Renal pelvis (tissue), 3 donors: Measurements from ENCODE around the gene ZNF717. TPM values are rescaled to one million over a fixed set of nuclear protein-coding genes. Genes with fewer than 3 reads are reported as not detected.

ENCODE experiments used
- polyA plus RNA-seq, 3 donors: library from polyadenylated mRNA; unstranded; fragments of 120-200 nt; gene quantifications; one replicate each; pipeline ENCODE4 v1.2.1, GENCODE V29; 2013; ENCODE audit not compliant: insufficient read length in 3 of 3

The ZNF717 gene
- polyA plus RNA-seq, 3 donors: 16.5 to 23.5 (median 22.9) TPM

Other genes starting within 250 kb of the ZNF717 start
- under 1 TPM in 1 of 3 donors, not detected in 2; 0.12 TPM for gene FRG2C, start 121.2 kb downstream of the ZNF717 start, polyA plus RNA-seq